Naive B cell (primary cell): ENCODE measurements around the gene SH3TC1. TPM values are rescaled to one million over a fixed set of nuclear protein-coding genes. Genes with fewer than 3 reads are reported as not detected.
A peak's percentile ranks its signal among the peaks of the same experiment; 100 is the strongest.

Experiments used
- ATAC-seq, 2 donors: fragments of 150-1000 bp; cut with Tn5 transposase; 2 replicates each; pipeline ENCODE4 v1.10.0; 2021; ENCODE audit warnings: low read depth in 2 of 2, mild to moderate bottlenecking in 2 of 2, moderate library complexity in 2 of 2
- DNase-seq: peaks from one replicate; pipeline ENCODE4 v3.0.0; 2022
- H3K27ac Mint-ChIP-seq, 6 donors: one replicate each; pipeline ENCODE4 v1.8.0; 2020 to 2022; ENCODE audit warnings: mild to moderate bottlenecking in 6 of 6, mixed read lengths in 6 of 6, moderate library complexity in 5 of 6, inconsistent platforms in 2 of 6
- H3K27me3 Mint-ChIP-seq, 3 donors: one replicate each; pipeline ENCODE4 v1.8.0; 2021 to 2022; ENCODE audit warnings: mixed read lengths in 3 of 3, mild to moderate bottlenecking in 1 of 3
- H3K36me3 Mint-ChIP-seq, 2 donors: one replicate each; pipeline ENCODE4 v1.8.0; 2020 to 2022; ENCODE audit warnings: mixed read lengths in 2 of 2, inconsistent platforms in 1 of 2, mild to moderate bottlenecking in 1 of 2
- H3K4me1 Mint-ChIP-seq, 3 donors: one replicate each; pipeline ENCODE4 v1.8.0; 2020 to 2022; ENCODE audit warnings: mixed read lengths in 3 of 3, inconsistent platforms in 1 of 3, mild to moderate bottlenecking in 1 of 3, moderate library complexity in 1 of 3
- H3K4me3 Mint-ChIP-seq, 8 donors: one replicate each; pipeline ENCODE4 v1.8.0; 2020 to 2022; ENCODE audit warnings: mild to moderate bottlenecking in 8 of 8, mixed read lengths in 8 of 8, moderate library complexity in 8 of 8, inconsistent platforms in 2 of 8
- H3K9me3 Mint-ChIP-seq, 7 donors: one replicate each; pipeline ENCODE4 v1.8.0; 2020 to 2022; ENCODE audit warnings: mixed read lengths in 7 of 7, mild to moderate bottlenecking in 5 of 7, inconsistent platforms in 2 of 7, moderate library complexity in 1 of 7
- polyA plus RNA-seq, 6 donors: library from polyadenylated mRNA; unstranded; fragments of 300-500 nt; fragmentation: Illumina TruSeq; gene quantifications; one replicate each; pipeline ENCODE4 v1.2.3, GENCODE V29; 2021; ENCODE audit warnings: low read depth in 6 of 6

Gene SH3TC1
- polyA plus RNA-seq, 6 donors from 2014 or later = 24.1 to 64.3 (median 37.5) TPM

DNA sequence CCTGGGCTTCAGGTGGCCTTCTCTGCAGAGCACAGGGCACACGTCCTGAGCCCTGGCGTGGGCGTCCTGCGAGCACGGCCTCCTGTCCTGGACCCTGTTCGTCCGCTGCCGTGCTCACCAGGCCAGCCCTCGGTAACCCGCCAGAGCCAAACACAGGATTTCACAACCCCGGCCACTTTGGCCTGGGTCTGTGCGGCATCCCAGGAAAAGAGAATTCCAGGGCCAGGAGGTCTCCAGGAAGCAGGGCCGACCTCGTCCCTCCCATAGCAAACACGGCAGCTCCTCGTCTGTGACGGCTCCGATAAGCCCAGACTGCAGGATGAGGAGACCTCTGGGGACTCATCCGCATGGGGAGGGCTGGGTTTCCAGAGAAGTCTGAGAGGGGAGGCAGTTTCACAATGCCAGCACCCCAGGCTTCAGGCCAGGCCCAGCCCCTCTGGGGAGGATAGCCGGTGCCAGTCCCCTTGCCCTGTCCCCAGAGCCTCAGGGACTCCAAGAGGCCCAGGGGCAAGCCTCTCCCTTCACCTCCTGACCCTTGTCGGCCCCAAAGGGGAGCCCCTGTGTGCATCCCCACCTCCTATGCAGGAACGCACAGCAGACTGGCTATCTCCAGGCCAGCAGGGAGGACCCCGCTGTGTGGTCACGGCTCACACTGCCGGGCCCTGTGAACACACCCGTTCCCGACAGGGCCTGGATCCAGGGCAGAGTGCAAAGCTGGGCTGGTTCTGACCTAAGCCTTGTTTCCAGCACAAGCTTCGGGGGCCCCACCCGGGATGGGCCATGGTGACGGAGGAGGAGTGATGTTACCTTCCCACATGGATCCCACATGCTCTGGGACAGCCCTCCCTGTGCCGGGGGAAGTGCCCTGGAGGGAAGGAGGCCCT is 48.2 kb downstream of the SH3TC1 start:
- Mint-ChIP-seq H3K36me3 (no peaks in the 10 kb centered on the region), H3K4me1 (no peaks in the 10 kb centered on the region), H3K27me3 (peaks cover 0 to 4% (median 0%) of the 10 kb centered on the region in 3 donors), H3K9me3 (no peaks in the 10 kb centered on the region), H3K4me3 (no peak overlapping the region), H3K27ac (peak overlapping the region in 1 of 6 donors; percentile 12)
- ATAC-seq = no peak
- DNase-seq = no peak

DNA sequence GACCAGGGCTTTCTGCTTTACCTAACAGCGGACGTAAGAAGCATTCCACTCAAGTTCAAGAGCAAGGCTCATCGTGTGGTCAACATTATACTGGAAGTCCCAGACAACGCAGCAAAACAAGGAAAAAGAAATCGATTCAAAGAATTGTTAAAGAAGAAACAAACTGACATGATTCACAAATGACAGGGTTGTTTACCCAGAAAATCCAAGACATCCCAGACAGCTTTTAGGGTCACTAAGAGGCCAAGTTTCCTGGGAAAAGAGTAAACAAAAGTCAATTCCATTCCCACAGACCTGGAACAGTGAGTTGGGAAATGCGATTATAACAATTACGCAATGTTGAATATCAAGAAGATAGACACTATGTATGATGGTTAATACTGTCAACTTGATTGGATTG is 49.0 kb downstream of the SH3TC1 start:
- peaks cover 0 to 4% (median 0%) of the 10 kb centered on the region in 3 donors for H3K27me3 Mint-ChIP-seq
- no peaks in the 10 kb centered on the region for H3K4me1 Mint-ChIP-seq
- DNase-seq (no peak), ATAC-seq (no peak)
- H3K27ac Mint-ChIP-seq = peak overlapping the region in 1 of 6 donors; percentile 74
- no peak overlapping the region for H3K4me3 Mint-ChIP-seq
- H3K9me3 Mint-ChIP-seq = no peaks in the 10 kb centered on the region
- no peaks in the 10 kb centered on the region for H3K36me3 Mint-ChIP-seq

DNA sequence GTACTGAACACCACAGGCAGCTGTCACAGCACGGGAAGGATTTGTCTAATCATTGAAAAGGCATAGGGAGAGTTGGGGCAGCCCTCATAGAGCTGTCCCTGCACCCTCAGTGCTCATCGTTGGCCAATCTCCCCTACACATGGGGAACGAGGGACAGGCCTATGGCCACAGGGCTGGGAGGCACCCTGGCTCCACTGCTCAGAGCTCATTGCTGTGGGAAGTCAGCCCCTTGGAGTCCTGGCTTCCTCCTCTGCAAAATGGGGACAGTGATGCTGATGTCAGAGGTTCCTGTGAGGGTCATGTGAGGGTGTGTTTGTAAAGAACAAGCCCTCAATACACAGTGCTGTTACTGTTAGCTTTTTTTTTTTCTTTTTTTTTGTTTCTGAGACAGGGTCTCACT is 51.1 kb downstream of the SH3TC1 start:
- Mint-ChIP-seq H3K27ac (no peak overlapping the region), H3K9me3 (peaks cover 0 to 1% (median 0%) of the 10 kb centered on the region in 7 donors), H3K27me3 (peaks cover 0 to 4% (median 0%) of the 10 kb centered on the region in 3 donors), H3K36me3 (no peaks in the 10 kb centered on the region), H3K4me3 (no peak overlapping the region), H3K4me1 (no peaks in the 10 kb centered on the region)
- no peak for ATAC-seq
- DNase-seq = no peak

DNA sequence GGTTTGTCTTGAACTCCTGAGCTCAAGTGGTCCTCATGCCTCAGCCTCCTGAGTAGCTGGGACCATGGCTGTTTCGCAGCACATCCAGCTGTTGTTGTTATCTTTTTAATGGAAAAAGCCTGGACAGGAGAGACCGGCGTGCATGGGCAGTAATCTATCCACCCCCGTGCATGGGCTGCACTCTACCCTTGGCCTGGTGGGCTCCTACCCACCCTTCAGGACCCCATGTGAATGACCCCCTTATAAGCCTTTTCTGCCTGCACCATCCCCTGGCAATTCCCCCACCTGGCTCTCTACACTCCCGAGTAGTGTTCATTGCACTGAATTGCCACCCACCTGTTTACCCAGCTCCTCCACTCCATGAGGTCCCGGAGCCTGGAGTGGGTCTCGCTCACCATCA is 51.5 kb downstream of the SH3TC1 start:
- DNase-seq (no peak), ATAC-seq (no peak)
- Mint-ChIP-seq H3K4me3 (no peak overlapping the region), H3K27me3 (peaks cover 0 to 4% (median 0%) of the 10 kb centered on the region in 3 donors), H3K9me3 (peaks cover 0 to 1% (median 0%) of the 10 kb centered on the region in 7 donors), H3K36me3 (no peaks in the 10 kb centered on the region), H3K27ac (no peak overlapping the region), H3K4me1 (no peaks in the 10 kb centered on the region)

DNA sequence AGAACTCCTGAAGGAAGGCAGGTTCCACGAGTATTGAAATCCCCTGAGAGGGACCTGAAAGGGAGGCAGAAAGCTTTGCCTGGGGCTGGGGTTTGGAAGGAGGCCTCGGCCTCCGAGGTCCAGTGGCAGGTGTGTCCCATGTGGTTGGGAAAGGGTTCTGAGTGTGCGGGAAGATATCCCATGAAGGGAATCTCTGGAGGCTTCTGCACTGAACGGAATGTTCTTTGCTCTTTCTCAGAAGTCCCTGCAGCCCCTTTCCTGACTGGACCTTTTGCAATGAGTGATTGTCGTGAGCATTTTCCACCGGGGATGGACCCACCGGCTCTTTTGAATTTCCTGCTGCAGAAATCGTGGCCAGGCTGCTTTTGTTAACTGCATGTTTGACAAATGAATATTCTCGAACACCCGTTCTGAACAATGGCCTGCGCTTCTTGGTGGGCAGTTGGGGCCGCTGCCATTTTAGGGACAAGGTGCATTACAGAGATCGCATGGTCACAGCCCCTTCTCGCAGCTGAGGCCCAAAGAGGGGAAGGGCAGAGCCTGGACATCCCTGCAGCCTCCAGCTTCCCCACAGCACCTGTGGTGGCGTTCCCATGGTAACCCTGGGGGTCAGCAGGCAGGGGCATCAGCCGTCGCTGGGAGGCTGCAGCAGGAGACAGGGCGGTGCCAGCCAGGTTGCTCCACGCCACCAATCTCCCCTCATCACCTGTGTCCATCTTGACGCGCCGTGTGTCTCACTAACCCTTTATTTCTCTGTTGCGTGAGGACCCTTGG is 52.2 kb downstream of the SH3TC1 start:
- no peak for ATAC-seq
- Mint-ChIP-seq H3K36me3 (no peaks in the 10 kb centered on the region), H3K27ac (no peak overlapping the region), H3K27me3 (peaks cover 0 to 4% (median 0%) of the 10 kb centered on the region in 3 donors), H3K9me3 (peaks cover 0 to 1% (median 0%) of the 10 kb centered on the region in 7 donors), H3K4me3 (no peak overlapping the region), H3K4me1 (no peaks in the 10 kb centered on the region)
- DNase-seq = no peak

DNA sequence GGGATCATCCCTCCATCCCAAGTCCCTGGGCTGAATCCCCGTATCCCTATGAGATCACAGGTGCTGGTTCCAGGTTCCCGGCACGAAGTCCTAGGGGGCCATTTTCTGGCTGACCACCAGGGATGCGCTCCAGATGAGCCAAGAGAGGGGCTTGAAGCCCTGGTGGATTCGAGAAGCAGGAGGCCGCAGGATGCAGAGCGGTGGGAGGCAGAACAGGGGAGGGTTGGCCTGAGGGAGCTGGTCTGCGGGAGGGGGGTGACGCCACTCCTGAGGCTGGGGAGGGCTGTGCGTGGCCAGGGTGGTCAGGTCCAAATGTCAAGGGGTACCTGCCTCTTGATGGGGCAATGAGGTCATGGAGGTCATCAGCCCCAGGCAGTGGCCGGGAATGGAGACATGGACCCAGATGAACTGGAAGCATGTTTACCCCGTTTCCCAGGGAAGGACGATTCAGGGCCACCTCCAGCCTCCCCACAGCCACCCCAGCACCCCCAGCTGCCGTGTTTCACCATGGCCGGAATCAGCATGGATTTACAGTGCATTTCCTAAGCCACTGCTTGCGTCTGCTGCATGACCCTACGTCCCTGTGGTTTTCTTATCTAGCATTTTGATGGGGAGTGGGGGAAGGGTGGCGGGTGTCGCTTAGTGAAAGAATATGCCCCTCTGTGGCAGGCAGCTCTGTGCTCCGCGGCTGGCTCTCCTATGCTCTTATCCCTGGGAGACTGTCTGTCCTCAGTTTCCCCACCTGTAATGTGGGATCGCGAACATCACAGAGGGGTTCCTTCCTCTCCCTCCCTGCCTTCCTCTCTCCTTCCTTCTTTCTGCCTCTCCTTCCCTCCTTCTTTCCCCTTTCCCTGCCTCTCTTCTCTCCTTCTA is 53.4 kb downstream of the SH3TC1 start:
- Mint-ChIP-seq H3K9me3 (peaks cover 0 to 1% (median 0%) of the 10 kb centered on the region in 7 donors), H3K27me3 (peaks cover 0 to 4% (median 0%) of the 10 kb centered on the region in 3 donors), H3K36me3 (no peaks in the 10 kb centered on the region), H3K4me1 (no peaks in the 10 kb centered on the region), H3K27ac (no peak overlapping the region), H3K4me3 (no peak overlapping the region)
- DNase-seq (no peak), ATAC-seq (no peak)

DNA sequence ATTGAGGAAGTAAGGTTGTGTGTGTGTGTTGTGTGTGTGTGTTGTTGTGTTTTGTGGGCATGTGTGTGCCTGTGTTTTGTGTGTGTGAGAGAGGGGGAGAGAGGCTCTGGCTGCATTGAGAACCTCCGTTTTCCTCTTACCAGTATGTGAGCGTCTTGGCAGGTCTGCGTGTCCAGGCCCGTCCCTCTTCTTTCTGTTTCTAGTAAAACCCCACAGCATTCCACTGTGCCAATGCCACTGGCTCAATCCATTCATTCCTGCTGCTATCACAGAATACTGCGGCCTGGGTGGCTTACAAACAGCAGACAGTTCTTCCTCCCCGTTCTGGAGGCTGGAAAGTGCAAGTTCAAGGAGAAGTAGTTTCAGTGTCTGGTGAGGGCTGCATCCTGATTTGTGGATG is 55.0 kb downstream of the SH3TC1 start:
- Mint-ChIP-seq H3K27ac (no peak overlapping the region), H3K27me3 (peaks cover 0 to 8% (median 0%) of the 10 kb centered on the region in 3 donors), H3K9me3 (peaks cover 0 to 1% (median 0%) of the 10 kb centered on the region in 7 donors), H3K4me3 (no peak overlapping the region), H3K4me1 (no peaks in the 10 kb centered on the region), H3K36me3 (no peaks in the 10 kb centered on the region)
- ATAC-seq = no peak
- no peak for DNase-seq

DNA sequence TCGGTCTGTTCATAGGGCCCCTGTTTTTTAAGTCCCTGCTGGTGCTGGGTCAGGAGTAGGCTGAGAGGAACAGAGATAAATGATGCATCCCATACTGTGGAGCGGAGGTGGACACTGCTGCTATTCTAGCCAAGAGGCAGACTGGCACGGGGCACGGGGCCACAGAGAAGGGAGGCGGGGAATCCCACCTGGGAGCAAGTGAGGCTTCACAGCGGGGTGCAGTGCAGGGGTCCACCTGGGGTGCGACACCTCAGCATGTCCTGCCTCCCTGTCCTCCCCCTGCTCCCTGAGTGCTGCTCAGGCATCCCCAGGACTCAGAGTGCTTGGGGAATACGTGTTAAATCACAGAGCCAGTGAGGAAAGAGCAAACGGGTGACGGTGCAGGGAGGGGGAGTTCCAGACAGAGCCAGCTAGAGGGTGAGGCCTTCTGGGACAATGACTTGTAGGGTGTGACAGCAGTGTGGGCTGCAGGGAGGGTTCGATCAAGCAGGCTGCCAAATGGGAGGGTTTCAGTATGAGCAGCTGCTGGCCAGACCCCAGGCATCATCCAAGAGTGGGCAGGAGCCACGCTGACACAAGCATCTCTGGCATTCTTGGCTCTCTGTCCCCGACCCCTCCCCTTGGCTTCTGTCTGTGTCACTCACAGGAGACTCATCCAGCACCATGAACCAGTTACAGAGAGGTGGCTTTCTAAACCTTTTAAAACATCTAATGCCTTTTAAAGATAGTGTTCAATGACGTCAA is 56.8 kb downstream of the SH3TC1 start:
- H3K4me3 Mint-ChIP-seq = no peak overlapping the region
- peaks cover 0 to 8% (median 4%) of the 10 kb centered on the region in 3 donors for H3K27me3 Mint-ChIP-seq
- no peaks in the 10 kb centered on the region for H3K4me1 Mint-ChIP-seq
- peak overlapping the region in 1 of 6 donors; percentile 27 for H3K27ac Mint-ChIP-seq
- peaks cover 0 to 1% (median 0%) of the 10 kb centered on the region in 7 donors for H3K9me3 Mint-ChIP-seq
- no peak for DNase-seq
- H3K36me3 Mint-ChIP-seq = no peaks in the 10 kb centered on the region
- ATAC-seq = no peak

DNA sequence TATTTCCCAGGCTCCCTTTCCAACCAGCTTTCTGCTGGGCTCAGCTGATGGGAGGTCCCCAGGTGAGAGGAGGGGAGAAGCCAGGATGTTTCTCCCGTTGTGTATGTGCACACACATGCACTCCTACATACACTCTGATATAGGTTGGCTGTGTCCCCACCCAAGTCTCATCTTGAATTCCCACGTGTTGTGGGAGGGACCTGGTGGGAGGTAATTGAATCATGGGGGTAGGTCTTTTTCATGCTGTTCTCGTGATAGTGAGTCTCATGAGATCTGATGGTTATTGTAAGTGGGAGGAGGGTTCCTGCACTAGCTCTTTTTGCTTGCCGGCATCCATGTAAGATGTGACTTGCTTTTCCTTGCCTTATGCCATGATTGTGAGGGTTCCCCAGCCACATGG is 58.8 kb downstream of the SH3TC1 start:
- Mint-ChIP-seq H3K27ac (peak overlapping the region in 1 of 6 donors; percentile 13), H3K4me1 (no peaks in the 10 kb centered on the region), H3K36me3 (no peaks in the 10 kb centered on the region), H3K4me3 (no peak overlapping the region), H3K9me3 (peaks cover 0 to 1% (median 0%) of the 10 kb centered on the region in 7 donors), H3K27me3 (peaks cover 0 to 8% (median 4%) of the 10 kb centered on the region in 3 donors)
- DNase-seq (no peak), ATAC-seq (no peak)

DNA sequence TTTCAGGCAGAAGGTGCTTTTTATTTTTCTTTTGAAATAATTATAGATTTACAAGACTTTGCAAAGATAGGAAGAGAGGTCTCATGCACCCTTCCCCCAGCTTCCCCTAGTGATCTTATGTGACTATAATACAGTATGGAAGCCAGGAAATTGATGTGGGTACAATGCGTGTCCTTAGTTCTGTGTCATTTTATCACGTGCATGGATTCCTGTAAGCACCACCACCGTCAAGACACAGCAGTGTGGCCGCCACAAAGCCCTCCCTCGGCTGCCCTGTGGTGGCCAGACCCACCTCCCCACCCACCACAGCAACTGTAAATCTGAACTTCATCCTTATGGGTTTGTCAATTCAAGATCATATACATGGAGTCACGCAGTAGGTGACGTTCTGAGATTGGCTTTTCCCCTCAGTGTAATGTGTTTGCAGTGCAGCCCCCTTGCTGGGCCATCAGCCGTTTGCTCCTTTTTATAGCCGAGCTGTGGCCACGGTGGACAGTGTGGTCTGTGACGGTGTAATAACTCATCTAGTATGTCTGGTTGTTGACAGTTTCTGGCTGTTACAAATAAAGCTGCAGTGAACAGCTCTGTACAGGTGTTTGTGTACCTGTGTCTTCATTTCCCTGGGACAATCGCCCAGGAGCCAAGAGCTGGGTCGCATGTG is 59.6 kb downstream of the SH3TC1 start:
- H3K4me1 Mint-ChIP-seq = peaks cover 0 to 2% (median 0%) of the 10 kb centered on the region in 3 donors
- no peak overlapping the region for H3K27ac Mint-ChIP-seq
- H3K36me3 Mint-ChIP-seq = no peaks in the 10 kb centered on the region
- ATAC-seq (no peak), DNase-seq (no peak)
- no peak overlapping the region for H3K4me3 Mint-ChIP-seq
- H3K9me3 Mint-ChIP-seq = peaks cover 0 to 1% (median 0%) of the 10 kb centered on the region in 7 donors
- H3K27me3 Mint-ChIP-seq = peaks cover 3 to 13% (median 6%) of the 10 kb centered on the region in 3 donors

DNA sequence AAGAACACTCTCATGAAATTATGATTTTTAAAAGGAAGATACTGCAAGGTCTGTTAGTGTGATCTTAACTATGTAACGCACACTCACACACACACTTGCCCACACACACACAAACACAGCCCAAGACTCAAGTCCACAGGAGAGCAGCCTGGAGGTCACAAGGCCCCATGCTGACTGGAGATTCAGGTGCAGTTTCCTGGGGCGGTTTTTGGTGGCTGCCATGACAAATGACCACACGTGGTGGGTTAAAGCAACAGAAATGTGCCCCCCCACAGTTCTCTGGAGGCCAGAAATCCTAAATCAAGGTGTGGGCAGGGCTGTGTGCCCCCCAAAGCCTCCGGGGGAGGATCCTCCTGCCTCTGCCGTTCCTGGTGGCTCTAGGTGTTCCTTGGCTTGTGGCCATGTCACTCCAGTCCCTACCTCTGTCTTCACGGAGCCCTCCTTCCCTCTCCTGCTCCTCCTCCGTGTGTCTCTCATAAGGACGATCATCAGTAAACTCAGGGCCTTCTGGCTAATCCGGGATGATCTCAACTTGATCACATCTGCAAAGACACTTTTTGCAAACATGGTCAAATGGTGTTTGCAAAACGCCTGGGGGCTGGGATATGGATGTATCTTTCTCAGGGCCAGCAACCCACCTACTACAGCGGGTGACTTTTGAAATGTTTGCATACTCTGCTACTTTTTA is 60.8 kb downstream of the SH3TC1 start:
- Mint-ChIP-seq H3K9me3 (no peaks in the 10 kb centered on the region), H3K4me1 (peaks cover 0 to 4% (median 0%) of the 10 kb centered on the region in 3 donors), H3K4me3 (peak overlapping the region in 1 of 8 donors; percentile 65), H3K36me3 (no peaks in the 10 kb centered on the region), H3K27ac (no peak overlapping the region), H3K27me3 (peaks cover 7 to 18% (median 9%) of the 10 kb centered on the region in 3 donors)
- ATAC-seq = no peak
- no peak for DNase-seq
